Esophagus muscularis mucosa (tissue), 4 donors: ENCODE data around the gene LHFPL2. TPM values are rescaled to one million over a fixed set of nuclear protein-coding genes. Genes with fewer than 3 reads are reported as not detected.

Experiments used
- DNase-seq: peaks from one replicate; pipeline ENCODE4 v3.0.0-alpha.2; 2017; ENCODE audit errors: extremely low spot score
- H3K27ac ChIP-seq, 4 donors: fragments of 200-600 bp; sonication (generic); replicated peaks in 1 of 4; 1 replicate in 3 of 4; 2 replicates in 1 of 4; pipeline ENCODE4 v1.5.1; 2016 to 2019; ENCODE audit warnings: mild to moderate bottlenecking in 1 of 4
- H3K27me3 ChIP-seq, 4 donors: fragments of 200-600 bp; sonication (generic); one replicate each; pipeline versions ENCODE4 v1.5.1 to v1.6.0; 2016 to 2019
- H3K36me3 ChIP-seq, 4 donors: fragments of 200-600 bp; sonication (generic); one replicate each; pipeline ENCODE4 v1.5.1; 2016 to 2019
- H3K4me1 ChIP-seq, 4 donors: fragments of 200-600 bp; sonication (generic); one replicate each; pipeline ENCODE4 v1.5.1; 2016 to 2019
- H3K4me3 ChIP-seq, 4 donors: fragments of 200-600 bp; sonication (generic); 1 replicate in 2 of 4; 2 replicates in 2 of 4; pipeline ENCODE4 v1.5.1; 2016 to 2019; ENCODE audit warnings: mild to moderate bottlenecking in 4 of 4, moderate library complexity in 1 of 4
- H3K9me3 ChIP-seq, 4 donors: fragments of 200-600 bp; sonication (generic); 1 replicate in 3 of 4; 2 replicates in 1 of 4; pipeline ENCODE4 v1.5.1; 2016 to 2019
- CTCF ChIP-seq, 3 experiments: fragments of 200-600 bp in 2 of 3; fragments of 450-650 bp in 1 of 3; sonication (generic) in 2 of 3; IDR thresholded peaks; one replicate each; pipeline ENCODE4 v1.5.1; 2017 to 2019; ENCODE audit warnings: antibody characterized with exemption in 3 of 3, mild to moderate bottlenecking in 2 of 3, moderate library complexity in 1 of 3
- EP300 ChIP-seq: sonication (generic); formaldehyde crosslinking; IDR thresholded peaks from one replicate; pipeline ENCODE4 v1.6.1; 2017; ENCODE audit warnings: antibody characterized with exemption
- POLR2A ChIP-seq: fragments of 450-650 bp; IDR thresholded peaks from one replicate; pipeline ENCODE4 v1.6.1; 2017; ENCODE audit warnings: antibody characterized with exemption, moderate library complexity, mild to moderate bottlenecking, low read depth
- POLR2AphosphoS5 ChIP-seq, 2 donors: sonication (generic); formaldehyde crosslinking; IDR thresholded peaks; one replicate each; pipeline ENCODE4 v1.6.1; 2017; ENCODE audit warnings: antibody characterized with exemption in 2 of 2
- WGBS: methylation state at CpG from one replicate; pipeline ENCODE4 v1.1.5; 2018; 5-methylcytosine and 5-hydroxymethylcytosine counted together
- intact Hi-C: fragments of 100-400 bp; cut with DNase I; formaldehyde crosslinking; loops from one replicate; pipeline ENCODE4 v1.15.1; 2023
- total RNA-seq, 4 donors: library from RNA; depleted of rRNA; stranded (reverse); fragments of >200 nt; gene quantifications; one replicate each; pipeline versions ENCODE4 v1.1.0 to v1.2.1, GENCODE V29; 2016

The LHFPL2 gene
- total RNA-seq, 4 donors from 2014 or later: 24.1 to 40.9 (median 28.1) TPM

- DNase-seq: no peak
- Histone ChIP-seq H3K4me3 (no peak overlapping the region), H3K27me3 (no peaks in the 10 kb centered on the region), H3K36me3 (no peaks in the 10 kb centered on the region), H3K27ac (peak overlapping the region; percentile 68 to 74 (median 73)), H3K4me1 (peaks cover 39 to 62% (median 53%) of the 10 kb centered on the region in 4 donors), H3K9me3 (no peaks in the 10 kb centered on the region)
- TF ChIP-seq POLR2AphosphoS5 (IDR thresholded peaks at IDR 0.05) (no peak), POLR2A (no peak), EP300 (no peak), CTCF (IDR thresholded peaks at IDR 0.05) (no peak)
- intact Hi-C loops: no loop called here
- 80% methylated on average over 3 of the region's 3 CpGs for WGBS
Observed at GRCh38 chr5:78576376-78576775, 72.2 kb downstream of the LHFPL2 start.

DNA sequence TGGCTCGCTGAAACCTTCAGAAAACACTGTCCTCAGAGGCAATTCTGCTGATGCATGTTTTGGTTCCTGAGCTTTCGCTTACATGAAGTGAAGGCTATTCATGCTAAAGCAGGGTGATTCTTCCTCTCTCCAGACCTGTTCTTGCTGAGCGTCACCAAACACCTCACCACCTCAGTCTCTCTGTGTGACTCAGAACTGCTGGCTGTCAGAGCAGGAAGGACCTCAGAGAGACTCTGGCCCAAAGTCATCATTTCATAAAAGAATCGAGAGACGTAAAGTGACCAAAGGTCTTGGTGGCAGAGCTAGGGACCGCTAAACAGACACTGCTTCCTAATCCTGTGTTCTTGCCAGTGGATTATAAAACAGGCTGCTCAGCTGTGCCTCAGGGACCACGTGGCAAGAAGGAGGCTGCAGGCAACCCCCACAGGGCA lies 73.8 kb downstream of the LHFPL2 start:
- H3K27ac ChIP-seq: peak overlapping the region in 2 of 4 donors; percentile 25 to 27
- no peaks in the 10 kb centered on the region for H3K36me3 ChIP-seq
- WGBS: 63% methylated on average over 7 of the region's 7 CpGs
- H3K27me3 ChIP-seq: no peaks in the 10 kb centered on the region
- TF ChIP-seq CTCF (IDR thresholded peaks at IDR 0.05): no peak
- no peak for TF ChIP-seq POLR2A
- no peak for TF ChIP-seq EP300
- no peak for TF ChIP-seq POLR2AphosphoS5 (IDR thresholded peaks at IDR 0.05)
- intact Hi-C loops: no loop called here
- peak; percentile 78 for DNase-seq
- H3K4me1 ChIP-seq: peaks cover 39 to 68% (median 56%) of the 10 kb centered on the region in 4 donors
- H3K4me3 ChIP-seq: no peak overlapping the region
- H3K9me3 ChIP-seq: no peaks in the 10 kb centered on the region

GRCh38 chr5:78574131-78574673 lies 74.4 kb downstream of the LHFPL2 start:
- H3K9me3 ChIP-seq: no peaks in the 10 kb centered on the region
- WGBS: 50% methylated on average over 4 of the region's 4 CpGs
- no peak for DNase-seq
- H3K36me3 ChIP-seq: no peaks in the 10 kb centered on the region
- peak overlapping the region; percentile 25 to 45 (median 34) for H3K27ac ChIP-seq
- intact Hi-C loops: no loop called here
- H3K27me3 ChIP-seq: no peaks in the 10 kb centered on the region
- H3K4me1 ChIP-seq: peaks cover 44 to 73% (median 60%) of the 10 kb centered on the region in 4 donors
- TF ChIP-seq POLR2AphosphoS5 (IDR thresholded peaks at IDR 0.05) (no peak), CTCF (IDR thresholded peaks at IDR 0.05) (no peak), POLR2A (no peak), EP300 (no peak)
- H3K4me3 ChIP-seq: no peak overlapping the region

DNA sequence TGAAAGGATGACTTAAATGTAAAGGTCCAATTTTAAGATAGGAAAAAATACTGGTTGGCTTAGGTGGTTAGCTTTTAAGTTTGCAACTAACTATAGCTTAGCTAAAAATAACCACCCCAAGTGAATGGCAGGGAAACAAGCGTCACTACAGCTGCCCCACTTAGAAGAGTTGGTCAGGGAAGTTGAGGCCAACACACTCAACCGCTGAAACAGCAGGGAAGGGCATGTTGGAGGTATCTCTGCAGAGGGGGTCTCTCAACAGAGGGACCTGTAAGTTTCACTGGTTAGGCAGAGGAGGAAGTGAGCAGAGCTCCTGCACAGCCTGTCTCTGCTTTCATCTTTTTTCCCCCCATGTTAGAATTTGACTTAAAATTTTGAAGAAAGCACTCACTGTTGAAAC lies 75.3 kb downstream of the LHFPL2 start:
- Histone ChIP-seq H3K36me3 (no peaks in the 10 kb centered on the region), H3K27me3 (no peaks in the 10 kb centered on the region), H3K27ac (no peak overlapping the region), H3K9me3 (no peaks in the 10 kb centered on the region), H3K4me1 (peaks cover 43 to 75% (median 65%) of the 10 kb centered on the region in 4 donors), H3K4me3 (no peak overlapping the region)
- no peak for DNase-seq
- intact Hi-C loops: no loop called here
- 65% methylated on average over 2 of the region's 2 CpGs for WGBS
- no peak for TF ChIP-seq POLR2AphosphoS5 (IDR thresholded peaks at IDR 0.05)
- TF ChIP-seq POLR2A: no peak
- no peak for TF ChIP-seq EP300
- TF ChIP-seq CTCF (IDR thresholded peaks at IDR 0.05): no peak

- peak; percentile 37 for DNase-seq
- Histone ChIP-seq H3K27me3 (no peaks in the 10 kb centered on the region), H3K36me3 (no peaks in the 10 kb centered on the region), H3K4me1 (peaks cover 31 to 72% (median 56%) of the 10 kb centered on the region in 4 donors), H3K4me3 (no peak overlapping the region), H3K9me3 (no peaks in the 10 kb centered on the region), H3K27ac (no peak overlapping the region)
- WGBS: 92% methylated on average over 5 of the region's 5 CpGs
- intact Hi-C loops: no loop called here
- TF ChIP-seq POLR2A (no peak), POLR2AphosphoS5 (IDR thresholded peaks at IDR 0.05) (no peak), CTCF (IDR thresholded peaks at IDR 0.05) (no peak), EP300 (no peak)
Observed at GRCh38 chr5:78570646-78571045, 77.9 kb downstream of the LHFPL2 start.
